Activated effector memory CD4-positive, alpha-beta T cell treated with anti-CD3 and anti-CD28 coated beads, Interleukin-2, amount 50 U/mL, for 16 hours (primary cell): ENCODE results near the gene TRMT61A.
A peak's percentile ranks its signal among the peaks of the same experiment; 100 is the strongest.

Experiments used
- DNase-seq: peaks from one replicate; pipeline ENCODE4 v3.0.0-alpha.2; 2020

The TRMT61A gene

GRCh38 chr14:103548463-103549351 is 19.7 kb downstream of the TRMT61A start:
- DNase-seq: no peak

GRCh38 chr14:103549361-103550311 is 20.6 kb downstream of the TRMT61A start:
- DNase-seq: no peak

GRCh38 chr14:103550451-103551337 is 21.7 kb downstream of the TRMT61A start:
- no peak for DNase-seq

GRCh38 chr14:103551338-103551762 is 22.4 kb downstream of the TRMT61A start:
- no peak for DNase-seq

DNA sequence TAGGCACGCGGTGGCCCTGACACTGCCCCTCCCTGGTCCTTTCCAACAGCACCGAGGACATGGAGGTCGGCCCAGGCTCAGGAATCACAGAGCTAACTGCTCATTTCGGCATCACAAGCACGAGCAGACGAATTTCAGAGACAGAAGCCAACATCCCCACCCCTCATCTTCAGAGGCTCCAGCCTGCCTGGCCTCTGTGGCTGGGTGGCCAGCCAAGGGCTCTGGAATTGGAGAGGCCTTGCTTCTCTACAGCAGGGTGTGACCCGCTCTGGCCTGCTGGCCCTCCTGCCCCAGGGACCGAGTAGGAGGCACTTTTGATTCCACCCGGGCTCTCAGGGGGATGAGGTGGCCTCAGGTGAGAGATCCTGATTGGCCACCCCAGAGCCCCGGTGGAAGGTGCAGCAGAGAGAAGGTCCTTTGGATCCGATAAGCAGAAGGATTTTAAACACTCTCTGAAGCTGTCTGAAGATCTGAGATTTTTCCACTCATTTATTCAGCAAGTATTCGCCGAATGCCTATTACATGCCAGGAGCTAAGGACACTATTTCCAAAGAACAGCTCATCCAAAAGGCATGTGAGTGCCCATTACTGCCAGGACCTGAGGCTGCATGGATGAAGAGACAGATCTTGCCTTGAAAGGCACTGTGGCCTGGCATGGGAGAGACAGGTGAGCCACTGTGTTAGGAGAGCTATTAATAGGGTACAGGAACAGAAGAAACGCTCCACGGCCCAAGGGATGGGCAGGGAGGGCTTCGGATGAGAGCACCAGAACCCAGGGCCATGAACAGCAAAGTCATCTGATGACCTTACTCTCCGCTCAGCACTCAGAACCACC is 23.2 kb downstream of the TRMT61A start:
- no peak for DNase-seq

GRCh38 chr14:103552846-103553210 is 23.8 kb downstream of the TRMT61A start:
- no peak for DNase-seq

- DNase-seq: no peak
Observed at GRCh38 chr14:103555559-103556337, 26.8 kb downstream of the TRMT61A start.

DNA sequence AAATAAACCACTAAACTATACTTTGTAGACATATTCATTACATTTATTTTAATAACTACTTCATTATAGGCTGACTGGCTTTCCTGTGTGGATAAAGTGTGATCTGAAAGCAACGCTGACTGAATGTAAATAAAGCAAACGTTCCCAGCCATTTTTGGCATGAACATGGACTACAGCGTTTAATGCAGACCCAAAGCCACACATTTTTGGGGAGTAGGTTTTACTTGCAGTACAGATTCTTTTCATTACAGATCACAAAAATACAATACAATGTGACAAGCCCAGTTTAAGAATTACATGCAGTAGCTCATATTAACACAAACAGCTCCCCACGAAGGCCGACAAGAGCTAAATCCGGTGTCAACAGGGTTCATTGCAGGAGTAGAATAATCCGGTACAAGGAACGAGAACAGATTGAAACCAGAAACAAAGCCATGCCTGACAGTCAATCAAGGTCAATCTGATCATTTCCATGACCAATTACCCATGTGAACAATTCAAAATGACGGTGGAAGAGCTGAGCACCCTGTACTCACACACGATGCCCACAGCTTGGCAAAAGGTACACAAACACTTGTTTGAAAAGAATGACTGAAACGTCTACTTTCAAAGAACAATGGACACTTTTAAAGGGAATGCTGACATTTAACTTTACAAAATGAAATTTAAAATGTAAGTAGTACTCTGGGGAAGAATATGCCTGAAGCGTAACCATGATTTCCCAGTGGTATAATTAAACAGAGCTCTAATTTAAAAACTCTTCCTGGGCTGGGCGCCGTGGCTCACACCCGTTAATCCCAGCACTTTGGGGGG is 28.2 kb downstream of the TRMT61A start:
- DNase-seq: no peak

DNA sequence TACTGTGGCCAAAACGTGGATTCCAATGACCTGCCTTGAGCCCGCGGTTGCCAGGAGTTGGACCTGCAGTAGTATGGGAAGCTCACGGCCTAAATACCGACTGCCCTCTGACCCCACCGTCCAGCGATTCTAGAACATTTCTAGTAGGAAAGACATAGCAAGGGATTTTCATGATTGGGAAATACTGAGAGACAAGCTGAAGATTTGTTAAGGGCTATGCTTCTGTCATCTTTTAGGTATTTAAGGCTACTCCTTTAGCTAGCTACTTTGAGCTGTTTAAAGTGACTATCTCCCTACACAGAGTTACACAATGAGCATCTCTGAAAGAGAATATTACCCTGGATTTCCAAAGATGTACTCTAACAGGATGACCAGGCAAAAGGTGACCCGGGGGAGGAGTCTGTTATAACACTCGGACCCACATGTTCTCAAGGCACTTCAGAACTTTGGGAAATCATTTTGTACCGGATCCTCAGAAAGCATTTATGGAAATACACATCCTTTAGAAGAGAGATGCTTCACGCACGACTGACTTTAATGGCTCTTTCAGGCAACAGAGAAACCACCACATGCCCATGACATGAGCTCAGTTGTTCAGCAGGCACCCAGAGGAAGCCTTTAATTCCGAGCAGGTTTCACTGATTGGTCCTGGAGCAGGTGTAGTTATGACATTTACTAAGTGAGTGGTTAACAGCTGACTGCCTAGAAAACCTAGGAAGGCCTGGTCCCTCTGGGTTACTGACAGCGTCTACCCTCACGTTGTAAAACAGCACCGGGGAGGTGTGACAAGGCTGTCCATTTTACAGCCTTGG is 29.3 kb downstream of the TRMT61A start:
- DNase-seq: no peak

DNA sequence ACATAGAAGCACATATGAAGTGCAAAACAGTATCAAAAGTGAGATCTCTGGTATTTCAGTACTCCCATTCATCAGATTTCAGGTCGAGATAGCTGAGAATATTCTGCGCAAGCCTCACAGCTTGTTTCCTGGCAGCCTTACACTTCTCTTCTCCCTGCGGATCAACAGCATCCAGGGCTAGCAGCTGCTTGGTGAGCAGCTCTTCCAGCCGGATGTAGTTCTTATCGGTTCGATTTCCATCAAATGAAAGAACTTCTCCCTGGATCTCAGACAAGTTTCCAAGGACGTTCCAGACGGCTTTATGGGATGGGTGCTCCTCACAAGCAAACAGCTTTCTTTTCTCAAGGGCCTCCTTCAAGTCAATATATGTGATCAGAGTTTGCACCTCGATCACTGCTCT is 30.8 kb downstream of the TRMT61A start:
- DNase-seq: no peak

DNA sequence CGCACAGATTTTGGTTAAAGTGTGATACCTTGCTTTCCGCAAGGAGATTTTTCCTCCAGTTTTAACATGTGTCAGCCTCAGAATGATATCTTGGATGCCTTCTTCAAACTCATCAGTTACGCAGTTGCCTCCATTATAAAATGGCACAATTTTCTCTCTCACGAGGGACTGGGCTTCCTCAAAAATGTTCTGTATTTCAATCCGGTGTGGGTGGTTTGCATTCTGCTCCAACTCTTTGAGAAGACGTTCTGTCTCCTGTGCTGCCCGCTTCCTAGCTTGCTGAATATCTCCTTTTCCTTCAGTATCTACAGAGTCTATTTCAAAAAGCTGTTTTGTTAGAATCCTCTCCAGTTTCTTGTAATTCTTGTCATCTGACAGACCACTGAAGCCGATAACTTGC is 31.7 kb downstream of the TRMT61A start:
- DNase-seq: no peak

DNA sequence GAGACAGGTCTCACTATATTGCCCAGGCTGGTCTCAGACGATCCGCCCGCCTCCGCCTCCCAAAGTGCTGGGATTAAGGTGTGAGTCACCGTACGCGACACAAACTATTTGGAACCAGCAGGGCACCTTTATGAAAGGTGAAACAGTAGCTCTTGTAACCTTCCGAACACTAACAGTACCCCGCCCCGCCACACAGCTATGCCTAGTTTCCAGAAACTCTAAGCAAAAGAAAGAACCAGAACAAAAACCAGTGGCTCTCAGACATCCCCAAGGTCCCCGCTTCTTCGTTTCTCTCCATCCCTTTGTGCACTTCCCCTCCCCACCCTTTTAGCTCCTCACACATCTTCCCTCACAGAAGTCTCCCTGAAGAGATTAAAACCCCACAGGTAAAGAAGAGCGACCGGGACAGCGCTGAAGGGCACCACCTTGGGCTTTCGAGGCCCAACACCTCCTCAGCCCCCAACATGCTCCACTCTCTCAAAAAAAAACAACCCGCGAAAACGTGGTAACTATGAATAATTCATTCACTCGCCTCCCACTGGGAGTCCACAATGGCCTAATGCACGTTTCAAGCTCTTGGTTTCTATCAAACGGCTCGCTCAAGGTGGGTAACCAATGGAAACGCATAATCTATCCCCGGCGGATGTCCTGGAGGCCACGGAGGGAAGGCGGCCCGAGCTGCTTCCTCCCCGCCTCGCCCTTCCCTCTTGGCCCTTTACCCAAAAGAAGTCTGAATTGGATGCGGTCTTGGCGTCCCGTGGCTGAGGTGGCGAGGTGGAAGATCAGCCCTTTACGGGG is 32.6 kb downstream of the TRMT61A start:
- DNase-seq: peak; percentile 78

DNA sequence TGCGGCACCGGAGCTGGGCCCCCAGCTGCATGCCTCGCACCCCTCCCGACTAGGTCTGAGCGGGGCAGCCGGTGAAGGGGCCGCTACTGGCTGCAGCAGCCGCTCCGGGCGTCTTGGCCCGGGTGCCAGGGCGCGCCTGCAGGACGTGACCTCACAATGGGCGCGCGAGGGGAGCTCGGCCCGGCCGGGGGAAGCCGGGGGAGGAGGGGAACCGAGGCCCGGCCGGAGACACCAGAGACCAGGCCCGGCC is 33.1 kb downstream of the TRMT61A start:
- no peak for DNase-seq

DNA sequence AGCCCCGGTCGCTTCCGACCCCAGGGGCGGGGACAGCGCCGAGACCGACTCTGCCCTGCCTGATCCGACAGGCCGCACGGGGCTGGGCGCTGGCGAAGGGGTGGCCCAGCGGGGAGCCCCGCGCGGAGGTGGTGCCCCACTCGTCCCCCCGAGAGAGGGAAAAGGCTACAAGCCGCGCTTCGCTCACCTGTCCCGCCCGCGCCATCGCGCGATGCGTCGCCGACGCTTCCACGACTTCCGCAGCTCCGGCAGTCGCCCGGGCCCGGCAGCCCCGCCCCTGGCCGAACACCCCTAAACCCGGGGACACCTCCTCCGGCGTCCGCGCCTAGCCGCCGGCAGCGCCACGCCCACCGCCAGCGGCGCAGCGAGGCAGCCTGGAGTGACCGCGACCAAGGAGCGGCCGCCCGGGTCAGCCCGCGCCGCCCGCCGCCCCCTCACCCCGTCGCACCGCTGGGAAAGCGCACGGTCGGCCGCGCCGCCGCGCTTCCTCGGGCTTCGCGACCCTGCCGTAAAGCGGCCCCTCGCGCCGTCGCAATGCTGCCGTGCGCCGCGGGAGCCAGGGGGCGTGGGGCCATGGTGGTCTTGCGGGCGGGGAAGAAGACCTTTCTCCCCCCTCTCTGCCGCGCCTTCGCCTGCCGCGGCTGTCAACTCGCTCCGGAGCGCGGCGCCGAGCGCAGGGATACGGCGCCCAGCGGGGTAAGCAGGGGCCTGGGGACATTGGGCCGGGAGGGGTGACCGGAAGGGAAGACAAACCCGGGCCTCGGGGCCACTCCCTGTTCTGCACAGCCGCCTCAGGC is 33.6 kb downstream of the TRMT61A start, which contains the start of the genes BAG5 and COA8:
BAG5 (minus strand) TSS at position 229 of the 797 bp plus-strand sequence. CDS start 1,493 bp downstream, outside the sequence.
COA8 (plus strand) TSS at position 532 of the 797 bp plus-strand sequence; CDS start at position 574, 42 bp downstream.
- peak; percentile 95 for DNase-seq

DNA sequence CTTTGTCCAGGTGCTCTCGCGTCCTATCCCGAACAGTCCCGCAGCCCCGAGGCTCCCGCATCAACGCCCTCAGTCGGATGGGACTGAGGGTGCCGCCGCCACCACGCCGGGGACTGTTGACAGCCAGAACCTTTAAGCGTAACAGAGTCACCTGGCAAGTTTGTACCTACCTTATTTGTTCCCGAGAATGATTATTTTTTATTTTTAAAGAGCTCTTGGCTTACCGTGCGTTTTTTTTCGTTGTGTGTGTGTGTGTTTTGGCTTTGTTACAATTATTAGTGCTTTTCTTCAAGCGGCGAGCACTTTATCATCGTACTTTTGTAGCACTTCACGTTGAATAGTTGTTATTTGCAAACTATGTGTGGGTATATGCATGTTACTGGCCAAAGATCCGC is 34.2 kb downstream of the TRMT61A start:
- DNase-seq: no peak

DNA sequence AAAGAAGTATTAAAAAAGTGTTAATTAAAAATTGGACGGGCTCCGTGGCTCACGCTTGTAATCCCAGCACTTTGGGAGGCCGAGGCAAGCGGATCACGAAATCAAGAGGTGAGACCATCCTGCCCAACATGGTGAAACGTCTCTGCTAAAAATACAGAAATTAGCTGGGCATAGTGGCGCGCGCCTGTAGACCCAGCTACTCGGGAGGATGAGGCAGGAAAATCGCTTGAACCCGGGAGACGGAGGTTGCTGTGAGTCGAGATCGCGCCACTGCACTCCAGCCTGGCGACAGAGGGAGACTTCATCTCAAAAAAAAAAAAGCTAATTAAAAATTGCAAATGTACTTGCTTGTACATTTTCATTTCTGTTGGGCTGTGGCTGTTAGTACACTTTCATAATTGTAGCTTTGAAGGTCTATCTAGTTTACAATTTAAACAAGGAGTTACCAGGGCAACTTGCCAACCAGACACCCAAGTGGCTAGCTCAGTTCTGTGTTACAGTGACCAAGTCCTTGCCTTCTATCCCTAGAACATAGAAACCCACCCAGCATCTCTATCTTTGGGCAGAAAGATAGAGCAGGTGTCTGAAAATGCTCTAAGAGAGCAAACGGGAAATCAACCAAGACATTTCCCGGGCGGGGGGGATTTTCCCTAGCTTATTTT is 35.0 kb downstream of the TRMT61A start:
- no peak for DNase-seq

DNA sequence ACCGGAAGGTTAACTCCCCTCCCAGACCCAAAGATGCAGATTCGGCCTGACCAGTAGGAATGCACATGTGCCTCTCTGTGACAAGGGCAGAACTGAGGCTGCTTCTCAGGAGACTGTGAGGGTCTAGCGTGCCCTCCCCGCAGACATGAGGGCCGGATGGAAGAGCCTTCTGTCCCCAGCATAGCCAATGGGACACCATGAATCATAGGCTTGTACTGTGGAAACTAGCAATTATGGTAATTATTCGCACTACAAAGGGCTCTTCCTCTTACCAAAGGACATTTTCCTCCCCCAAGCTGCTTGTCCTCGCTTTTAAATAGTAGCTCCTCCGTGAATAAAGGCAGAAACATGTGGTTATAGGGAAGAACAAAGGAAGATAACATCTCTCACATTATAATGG is 40.0 kb downstream of the TRMT61A start:
- no peak for DNase-seq
